Amygdala (tissue), 56 donors: ENCODE results near the gene TNNI3K.

ENCODE experiments used
- DNase-seq, 56 donors: peaks; one replicate each; lab custom pipeline; 2025; lab: John Stamatoyannopoulos, UW

The TNNI3K gene

DNA sequence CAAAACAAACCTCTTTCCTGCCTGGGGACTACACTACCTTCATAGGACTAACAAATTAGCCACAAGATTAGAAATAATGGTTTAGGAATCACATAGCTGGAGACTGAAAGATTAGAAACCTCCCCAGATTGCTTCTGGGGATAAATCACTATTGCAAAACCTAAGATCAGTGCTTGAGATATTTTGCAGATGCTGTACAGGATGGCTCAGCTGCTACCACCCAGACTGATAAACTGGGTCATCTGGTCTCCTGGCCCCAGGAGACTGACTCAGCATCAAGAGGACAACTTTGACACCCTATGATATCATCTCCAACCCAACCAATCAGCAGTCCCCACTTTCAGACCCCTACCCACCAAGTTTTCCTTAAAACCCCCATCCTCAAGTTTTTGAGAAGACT is 140.2 kb downstream of the TNNI3K start:
- no peak for DNase-seq

DNA sequence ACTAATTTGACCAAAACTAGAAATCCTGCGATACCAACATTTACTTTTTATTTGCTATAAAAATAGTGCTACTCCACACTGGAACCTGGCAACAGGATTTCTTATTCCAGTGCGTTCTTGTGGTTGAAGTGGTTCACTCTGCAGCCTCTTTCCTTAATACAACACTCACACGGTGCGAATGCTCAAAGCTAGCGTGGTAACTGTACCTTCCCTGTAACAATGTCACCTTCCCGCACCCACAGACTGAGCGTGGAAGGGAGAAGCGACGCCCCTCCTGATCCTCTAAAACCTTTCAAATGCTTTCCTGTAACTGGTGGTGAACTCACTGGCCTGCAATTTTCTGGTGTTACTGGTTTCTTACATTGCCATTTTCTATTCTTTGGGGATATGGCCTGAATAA is 145.1 kb downstream of the TNNI3K start:
- DNase-seq: no peak

DNA sequence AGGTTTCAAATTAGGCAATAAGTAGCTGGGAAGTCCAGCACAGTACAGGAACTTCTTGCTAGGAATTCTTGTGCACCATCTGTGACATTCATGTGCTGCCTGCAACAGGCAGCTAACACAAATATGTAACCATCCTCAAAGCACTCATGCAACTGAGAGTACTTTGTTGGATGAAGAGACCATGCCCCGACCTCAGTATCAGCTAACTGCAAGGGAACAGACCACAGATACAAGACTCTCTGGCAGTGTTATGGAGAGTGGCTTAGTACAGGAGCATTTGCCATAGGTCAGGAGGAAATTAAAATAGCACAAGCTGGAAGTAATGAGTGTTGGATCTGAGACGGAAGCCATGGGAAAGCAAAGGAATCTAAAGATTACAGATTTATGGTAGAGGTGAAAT is 153.7 kb downstream of the TNNI3K start:
- no peak for DNase-seq

DNA sequence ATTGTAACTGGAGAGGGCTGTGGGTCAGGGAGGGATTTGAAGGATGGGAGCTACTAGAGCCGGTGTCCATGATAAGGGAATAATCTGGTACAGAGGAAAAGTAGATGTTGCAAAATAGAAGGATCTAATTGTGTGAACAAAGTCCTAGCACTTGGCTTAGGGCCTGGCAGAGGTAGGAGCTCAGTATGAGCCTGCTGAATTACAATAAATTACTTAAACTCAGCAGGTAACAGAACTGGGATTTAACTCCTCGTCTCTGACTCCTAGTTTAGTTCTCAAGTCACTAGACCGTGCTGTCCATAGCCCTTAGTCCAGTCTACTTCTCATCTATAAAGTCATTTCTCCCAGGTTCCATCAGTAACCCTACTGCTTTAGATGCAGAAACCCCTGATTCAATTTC is 157.0 kb downstream of the TNNI3K start:
- no peak for DNase-seq

DNA sequence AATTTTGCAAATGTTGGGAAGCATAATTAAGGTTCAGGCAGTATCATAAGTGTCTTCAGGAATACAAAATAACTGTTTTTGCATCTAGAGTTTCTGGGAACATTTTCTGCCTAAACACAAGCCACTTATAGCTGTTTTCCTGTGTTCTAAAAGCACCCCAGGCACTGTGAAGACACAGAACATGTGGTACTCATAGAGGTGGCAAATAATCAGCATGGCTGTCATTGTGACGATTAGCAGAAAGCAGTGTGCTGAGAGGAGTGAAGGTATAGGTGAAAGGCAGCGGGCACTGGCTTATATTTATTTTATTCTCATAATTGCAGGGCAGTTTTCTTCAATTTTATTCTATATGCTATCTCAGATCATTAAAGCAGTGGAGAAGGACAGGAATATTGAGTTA is 157.7 kb downstream of the TNNI3K start:
- DNase-seq: no peak

DNA sequence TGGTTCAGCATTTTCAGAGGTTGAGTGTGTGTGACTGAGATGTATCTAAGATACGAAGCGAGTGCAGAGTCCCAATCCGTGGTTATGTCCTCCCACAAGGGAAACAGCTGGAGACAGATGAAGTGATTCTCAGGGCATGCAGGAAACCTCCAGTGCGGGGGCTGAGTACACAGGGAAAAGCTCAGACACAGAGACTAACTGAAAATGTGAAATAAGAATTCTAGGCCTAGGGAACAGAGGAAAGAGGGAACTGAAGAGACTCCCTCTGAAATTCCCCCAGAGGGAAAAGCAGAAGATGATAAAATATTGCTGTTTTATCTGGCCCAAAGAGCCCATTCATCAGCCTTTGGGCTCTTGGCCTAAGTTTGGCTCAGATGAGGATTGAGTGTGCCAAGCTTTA is 160.4 kb downstream of the TNNI3K start:
- peak in 1 of 56 donors; percentile 2 for DNase-seq

DNA sequence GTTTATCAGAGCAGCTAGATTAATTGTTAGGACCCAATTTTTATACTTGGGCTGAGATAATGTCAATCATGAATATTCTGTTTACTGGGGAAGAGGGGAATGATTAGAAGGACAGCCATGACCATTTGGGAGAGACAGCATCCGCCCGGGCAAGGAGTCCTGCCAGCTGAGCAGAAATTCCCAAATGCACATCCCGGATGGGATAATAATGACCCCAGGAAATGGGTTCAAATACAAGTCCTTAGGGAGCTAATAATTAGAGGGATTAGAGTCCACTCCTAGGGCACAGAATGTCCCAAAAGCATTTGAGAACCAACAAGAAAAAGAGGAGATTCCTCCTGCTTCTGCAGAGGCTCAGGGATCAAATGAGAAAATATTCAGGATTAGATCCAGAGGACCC is 161.3 kb downstream of the TNNI3K start:
- no peak for DNase-seq

DNA sequence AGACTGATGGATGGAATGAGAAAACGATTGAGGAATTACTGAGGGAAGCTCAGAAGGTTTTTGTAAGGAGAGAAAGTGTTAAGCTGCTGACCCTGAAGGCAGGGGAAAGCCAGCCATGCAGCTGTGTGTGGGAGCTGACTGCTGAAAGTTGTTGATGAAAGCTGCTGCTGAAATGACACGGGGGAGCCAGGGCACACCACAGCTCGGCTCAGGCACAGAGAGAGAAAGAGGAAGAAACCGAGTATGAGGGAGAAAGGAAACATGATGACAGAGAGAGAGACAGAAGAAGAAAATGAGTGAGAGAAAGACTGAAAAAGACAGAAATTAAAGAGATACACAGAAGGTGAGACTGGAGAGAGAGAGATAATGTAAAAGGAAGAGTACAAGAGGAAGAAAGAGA is 161.7 kb downstream of the TNNI3K start:
- peak in 3 of 56 donors; percentile 3 to 7 (median 5) for DNase-seq

DNA sequence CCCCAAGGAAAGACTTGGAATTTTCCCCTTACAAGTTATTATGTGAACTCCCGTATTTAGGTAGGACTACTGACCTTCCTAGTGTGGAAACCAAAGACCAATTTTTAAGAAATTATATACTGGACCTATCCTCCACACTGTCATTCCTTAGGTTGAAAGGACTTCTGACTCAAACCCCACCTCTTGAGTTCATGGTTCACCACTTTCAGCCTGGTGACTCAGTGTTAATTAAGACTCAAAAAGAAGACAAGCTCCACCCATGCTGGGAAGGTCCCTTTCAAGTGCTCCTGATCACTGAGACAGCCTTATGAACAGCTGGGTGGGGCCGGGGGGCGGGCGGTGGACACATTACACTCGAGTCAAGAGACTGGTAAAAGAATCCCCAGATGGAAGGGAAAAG is 164.1 kb downstream of the TNNI3K start:
- DNase-seq: no peak

DNA sequence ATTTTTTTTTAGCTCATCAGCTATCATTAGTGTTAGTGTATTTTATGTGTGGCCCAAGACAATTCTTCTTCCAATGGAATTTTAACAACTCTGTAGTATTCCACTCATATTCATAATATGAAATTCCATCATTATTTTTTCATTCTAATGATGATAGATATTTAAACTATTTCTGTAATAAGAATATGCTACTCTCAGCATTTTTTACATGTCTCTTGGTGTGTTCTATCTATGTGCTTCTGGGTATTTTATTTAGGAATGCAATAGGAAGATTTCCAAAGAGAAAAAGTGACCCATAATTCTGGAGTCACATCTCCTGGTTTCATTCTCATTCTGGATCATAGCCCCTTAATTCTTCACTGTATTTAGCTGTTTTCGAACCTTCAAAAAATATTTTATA is 167.7 kb downstream of the TNNI3K start:
- DNase-seq: no peak

DNA sequence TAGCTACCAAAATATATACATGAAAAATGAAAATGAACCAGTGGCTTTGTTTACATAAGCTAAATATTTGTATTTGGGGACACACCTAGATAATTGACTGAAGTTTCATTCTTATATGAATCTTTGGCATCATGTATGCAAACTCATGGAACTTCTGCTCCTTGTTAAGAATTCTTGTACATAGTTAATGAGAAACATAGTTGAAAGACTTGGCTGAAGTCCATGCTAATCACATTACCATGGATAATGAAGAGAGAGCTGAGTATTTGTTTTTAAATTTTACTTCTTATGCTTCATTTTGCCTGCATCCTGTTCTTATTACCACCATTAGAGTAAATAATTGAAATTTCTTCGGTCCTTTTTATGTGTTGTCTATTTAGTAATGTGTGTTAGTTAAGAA is 168.4 kb downstream of the TNNI3K start:
- DNase-seq: no peak

DNA sequence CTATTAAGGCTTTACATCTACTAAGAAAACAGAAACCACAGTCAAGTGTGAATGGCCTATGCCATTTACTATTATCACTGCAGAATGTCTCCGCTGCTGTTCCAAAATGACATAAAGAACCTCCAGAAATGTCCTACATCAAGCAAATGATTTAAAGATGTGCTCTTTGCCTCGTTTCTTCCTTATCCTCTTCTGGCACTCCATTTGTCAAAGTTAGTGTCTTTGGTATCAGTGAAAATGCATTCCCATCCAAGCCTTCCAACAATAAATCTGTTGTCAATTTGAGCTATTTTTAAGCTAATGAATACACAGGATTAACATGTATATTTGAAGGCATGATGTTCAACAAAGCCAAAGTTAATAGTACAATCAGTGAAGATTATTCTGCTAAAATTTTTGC is 171.6 kb downstream of the TNNI3K start:
- DNase-seq: no peak

DNA sequence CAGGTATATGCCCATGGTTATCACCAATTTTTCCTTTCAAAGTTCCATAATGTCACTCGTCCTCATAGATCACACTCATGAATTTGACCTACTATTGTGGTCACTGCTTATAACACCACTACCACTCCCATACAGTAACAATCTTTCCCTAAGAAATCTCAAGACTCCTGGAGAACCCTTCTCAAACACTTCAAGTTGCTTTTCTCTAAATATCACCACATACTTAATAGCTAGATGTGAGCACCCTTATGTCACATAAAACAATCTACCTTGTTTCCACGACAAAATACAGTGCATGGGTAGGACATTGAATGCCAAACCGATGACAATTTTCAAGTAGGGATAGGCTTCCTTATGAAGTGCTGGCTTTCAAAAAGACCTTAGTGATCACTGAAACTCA is 172.7 kb downstream of the TNNI3K start:
- no peak for DNase-seq

DNA sequence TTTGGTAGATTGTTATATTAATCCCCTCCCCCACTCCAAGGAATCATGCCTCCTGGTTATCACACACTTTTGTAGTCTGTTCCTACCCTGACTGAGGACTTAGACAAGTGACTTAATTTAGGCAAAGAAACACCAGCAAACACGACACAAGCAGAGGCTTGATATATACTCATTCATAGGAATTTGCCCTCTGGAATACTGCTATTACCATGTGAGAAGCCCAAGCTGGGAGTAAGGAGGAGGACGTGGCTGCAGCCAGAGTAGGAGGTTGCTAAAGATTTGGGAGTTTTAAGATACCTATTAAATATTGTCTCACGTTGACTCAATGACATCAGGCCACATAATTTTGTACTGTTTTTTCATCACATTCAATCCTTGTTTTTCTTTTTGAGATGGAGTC is 177.1 kb downstream of the TNNI3K start:
- DNase-seq: no peak

DNA sequence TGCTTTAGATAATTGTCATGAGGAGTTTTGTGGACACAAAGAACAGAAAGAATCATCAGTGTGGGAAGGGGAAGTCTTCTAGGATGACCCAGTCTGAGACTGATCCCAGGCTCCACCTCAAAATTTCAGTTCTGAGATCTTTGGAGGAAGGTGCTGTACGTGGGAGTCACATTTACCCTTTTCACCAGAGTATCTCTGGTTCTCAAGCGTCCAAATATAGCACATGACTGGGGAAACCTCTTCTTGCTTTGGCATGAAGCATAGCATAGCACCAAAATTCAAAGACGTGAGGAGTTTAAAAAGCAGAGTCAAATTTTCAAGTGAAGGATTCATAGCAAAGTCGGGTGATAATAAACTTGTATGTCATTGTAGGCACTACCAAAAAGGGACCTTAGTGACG is 180.7 kb downstream of the TNNI3K start:
- DNase-seq: no peak

DNA sequence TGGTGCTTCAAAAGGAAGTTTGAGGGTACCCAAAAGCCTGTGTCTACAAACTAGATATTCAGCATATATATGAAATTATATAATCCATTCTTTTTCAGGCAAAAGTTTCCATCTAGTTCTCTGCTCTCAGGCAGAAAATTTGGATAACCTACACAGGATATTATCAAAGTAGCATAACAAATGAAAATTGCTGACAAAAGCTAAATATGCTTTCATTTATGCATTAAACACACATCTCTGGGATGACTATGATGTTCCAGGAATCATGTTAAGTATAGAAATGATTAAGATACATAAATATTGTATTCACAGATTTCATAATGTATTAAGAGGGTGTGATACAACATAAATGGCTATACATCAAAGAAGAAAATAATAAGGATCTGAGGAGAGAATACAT is 184.4 kb downstream of the TNNI3K start:
- DNase-seq: no peak

DNA sequence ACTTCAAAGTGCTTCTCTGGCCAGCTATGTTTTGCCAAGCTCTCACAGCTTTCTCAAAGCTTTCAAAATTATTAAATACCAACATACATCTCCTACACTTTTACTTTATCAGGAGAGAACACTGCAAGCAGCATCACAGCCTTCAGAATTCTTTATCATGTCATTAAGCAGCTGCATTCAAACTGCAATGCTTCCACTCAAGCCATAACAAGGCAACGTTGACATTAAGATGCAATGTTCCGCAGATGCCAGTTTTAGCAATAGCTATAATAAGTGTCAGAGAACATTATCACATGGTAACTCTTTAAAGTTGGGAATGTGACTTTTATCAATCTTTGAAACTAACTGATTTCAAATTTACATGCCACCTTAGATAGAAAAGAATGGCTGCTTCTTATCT is 185.3 kb downstream of the TNNI3K start:
- no peak for DNase-seq

DNA sequence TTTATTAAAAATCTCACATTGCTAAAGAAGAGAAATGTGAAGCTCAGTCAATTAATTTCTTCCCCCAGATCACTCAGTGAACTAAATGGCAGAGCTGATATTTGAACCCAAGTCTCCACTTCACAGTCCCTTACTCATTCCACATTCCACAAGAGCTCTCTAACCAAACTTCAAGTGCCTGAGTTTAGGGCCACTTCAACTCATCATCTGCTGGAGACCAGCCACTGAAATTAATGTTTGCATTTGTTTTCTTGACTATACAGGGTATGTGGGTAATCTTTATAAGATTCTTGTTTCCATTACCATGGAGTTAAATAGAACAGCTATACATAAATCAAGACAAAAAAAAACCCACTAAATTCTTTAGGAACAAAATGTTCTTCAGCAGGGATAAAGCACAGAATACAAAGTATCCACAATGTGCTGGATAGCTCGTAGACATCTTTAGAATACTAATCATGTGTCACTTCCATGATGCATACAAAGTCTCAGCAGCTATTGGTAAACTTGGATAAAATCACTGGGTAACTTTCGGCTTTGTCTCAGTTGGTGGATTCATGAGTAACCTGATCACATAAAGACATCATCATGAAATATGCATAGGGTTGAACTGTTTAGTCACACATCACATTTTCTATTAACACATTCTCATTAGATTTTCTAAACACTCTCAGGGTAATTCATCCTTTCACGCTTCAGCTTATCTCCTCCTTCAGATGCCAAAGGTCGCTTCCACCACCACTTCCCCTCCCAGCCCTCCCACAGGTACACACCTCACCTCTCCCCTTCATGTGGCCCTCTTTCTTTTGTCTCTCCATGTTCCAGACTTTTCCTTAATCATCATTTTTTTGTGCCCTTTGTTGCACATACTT is 187.5 kb downstream of the TNNI3K start:
- no peak for DNase-seq

DNA sequence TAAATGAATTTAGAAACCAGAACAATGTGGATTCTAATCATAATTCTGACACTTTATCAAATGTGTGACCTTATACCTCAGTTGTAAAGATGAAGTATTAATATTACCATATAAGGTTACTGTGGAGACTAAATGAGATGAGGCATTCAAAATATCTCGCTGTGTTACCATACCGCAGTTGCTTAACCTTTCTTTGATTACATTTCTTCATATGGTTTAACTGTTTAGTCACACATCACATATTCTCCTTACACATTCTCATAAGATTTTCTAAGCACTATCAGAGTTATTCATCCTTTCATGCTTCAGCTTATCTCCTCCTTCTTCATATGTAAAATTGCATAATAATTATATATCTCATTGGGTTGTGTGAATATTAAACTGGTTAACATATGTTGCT is 188.3 kb downstream of the TNNI3K start:
- DNase-seq: no peak

DNA sequence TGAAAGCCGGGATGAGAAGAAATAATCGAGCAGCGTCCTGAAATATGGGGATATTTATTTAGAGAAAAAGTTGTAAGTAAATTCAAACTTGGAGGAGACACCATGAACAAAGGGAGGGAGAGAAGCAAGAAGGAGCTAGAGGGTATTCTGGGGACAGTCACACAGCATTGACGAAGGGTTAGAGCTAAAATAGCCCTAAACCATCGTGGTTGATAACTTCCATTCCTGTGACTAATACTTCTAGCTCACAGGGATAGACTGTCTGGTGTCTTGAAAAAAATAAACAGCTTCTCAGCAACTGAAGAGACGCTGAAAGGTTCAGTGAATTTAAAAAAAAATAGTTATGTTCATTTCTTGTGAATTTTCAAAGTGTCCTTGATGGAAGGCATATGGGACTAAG is 190.5 kb downstream of the TNNI3K start:
- no peak for DNase-seq

DNA sequence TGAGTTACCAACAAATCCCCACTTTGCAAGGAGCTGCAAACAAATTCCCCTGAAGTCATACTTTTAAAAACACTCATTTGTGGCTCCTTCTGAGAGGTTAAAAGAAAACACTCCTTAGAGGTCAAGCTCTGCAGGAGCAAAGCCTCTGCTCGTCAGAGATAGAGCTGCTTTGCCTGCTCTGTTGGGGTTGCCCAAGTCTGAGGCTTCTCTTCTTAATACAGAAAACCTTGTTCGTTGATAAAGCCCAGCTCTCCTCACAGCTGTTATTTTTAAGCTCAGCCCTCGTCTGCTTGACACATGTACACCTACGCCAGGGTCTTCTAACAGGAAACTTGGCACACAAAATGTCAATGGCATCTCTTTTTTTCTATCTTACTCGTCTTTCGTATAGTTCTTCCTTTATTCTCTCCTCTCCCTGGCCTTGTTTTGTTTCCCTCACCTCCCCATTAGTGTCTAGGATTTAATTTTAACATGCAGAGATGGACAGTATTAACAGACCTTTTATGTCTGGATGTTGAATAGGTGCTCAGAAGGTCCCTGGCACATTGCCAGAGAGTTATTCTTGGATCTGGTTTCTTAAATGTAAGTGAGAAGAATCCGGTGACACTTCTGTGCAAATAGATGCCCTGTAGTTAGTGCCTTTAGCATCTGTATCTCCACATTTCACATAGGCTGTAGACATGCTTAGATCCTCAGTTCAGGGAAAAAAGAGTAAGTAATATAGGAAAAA is 191.2 kb downstream of the TNNI3K start:
- DNase-seq: no peak

DNA sequence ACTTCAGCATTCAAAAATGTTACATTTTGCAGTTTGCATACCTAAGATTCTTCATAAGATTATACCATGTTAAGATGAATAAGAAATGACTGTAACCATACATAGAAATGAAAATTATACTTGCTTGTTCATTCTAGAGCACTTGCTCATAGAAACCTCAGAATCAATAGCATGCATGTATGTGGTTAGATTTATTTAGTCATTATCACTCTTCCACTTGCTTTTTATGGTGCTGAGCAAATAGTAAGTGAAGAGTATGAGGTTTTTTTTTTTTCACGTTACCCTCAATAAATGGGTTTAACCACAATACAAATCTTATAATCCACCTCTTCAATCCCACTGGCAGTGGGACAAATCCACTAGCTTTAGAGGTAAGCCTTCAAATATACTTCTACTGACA is 192.5 kb downstream of the TNNI3K start:
- DNase-seq: no peak
